HEK293 (cell line): Measurements from ENCODE around the gene SERF2.

Experiments used
- CTCF ChIA-PET: fragments of 350-600 bp; formaldehyde crosslinking; extraction: SDS; loops from one replicate; lab custom pipeline; 2021; ENCODE audit warnings: antibody characterized with exemption; lab: Yijun Ruan, JAX
- POLR2A ChIA-PET: fragments of 300-600 bp; formaldehyde crosslinking; extraction: SDS; loops from one replicate; lab custom pipeline; 2020; ENCODE audit warnings: antibody characterized with exemption, inconsistent platforms; lab: Yijun Ruan, JAX
- H3K27ac ChIP-seq: fragments of 200-500 bp; sonication (Bioruptor generic); 2 replicates; pipeline ENCODE4 v1.5.1; 2014; ENCODE audit warnings: low read depth, low read length, control low read depth, inconsistent platforms; ENCODE audit errors: extremely low read depth
- H3K36me3 ChIP-seq, 2 experiments: fragments of 200-500 bp in 1 of 2; sonication (Bioruptor generic) in 1 of 2; 1 replicate in 1 of 2; 2 replicates in 1 of 2; pipeline ENCODE4 v1.5.1; 2014 to 2017; ENCODE audit warnings: inconsistent platforms in 2 of 2, low read length in 2 of 2; ENCODE audit not compliant: control insufficient read depth in 2 of 2, insufficient read depth in 1 of 2
- H3K4me1 ChIP-seq: fragments of 200-500 bp; sonication (Bioruptor generic); 2 replicates; pipeline ENCODE4 v1.5.1; 2014; ENCODE audit warnings: mild to moderate bottlenecking, low read length, inconsistent platforms; ENCODE audit not compliant: control insufficient read depth, insufficient read depth
- H3K4me3 ChIP-seq: 2 replicates; pipeline ENCODE4 v1.5.1; 2011; ENCODE audit warnings: low read depth, mild to moderate bottlenecking, control low read depth, low read length, moderate library complexity
- H3K9me3 ChIP-seq: fragments of 200-500 bp; sonication (Bioruptor generic); 2 replicates; pipeline ENCODE4 v1.5.1; 2014; ENCODE audit warnings: low read depth, low read length, inconsistent platforms; ENCODE audit not compliant: control insufficient read depth, insufficient read depth
- HOXA7 ChIP-seq: sonication (generic); formaldehyde crosslinking; IDR thresholded peaks from 2 replicates; pipeline ENCODE4 v1.8.1; 2022; ENCODE audit warnings: missing genetic modification reagents, borderline replicate concordance
- MZF1 ChIP-seq: fragments of 450-650 bp; formaldehyde crosslinking; IDR thresholded peaks from 2 replicates; pipeline ENCODE4 v1.5.1; 2017; ENCODE audit warnings: missing biosample characterization, missing genetic modification characterization, borderline replicate concordance
- OSR2 ChIP-seq: fragments of 450-650 bp; formaldehyde crosslinking; IDR thresholded peaks from 2 replicates; pipeline ENCODE4 v1.5.1; 2016; ENCODE audit warnings: missing biosample characterization, missing genetic modification characterization
- PBX3 ChIP-seq: sonication (generic); formaldehyde crosslinking; IDR thresholded peaks from 2 replicates; pipeline ENCODE4 v1.8.1; 2022; ENCODE audit warnings: mild to moderate bottlenecking, moderate library complexity, missing genetic modification reagents
- SETDB1 ChIP-seq: IDR thresholded peaks from one replicate; pipeline ENCODE4 v1.6.1; 2017; ENCODE audit warnings: mild to moderate bottlenecking, low read length, moderate library complexity, mixed read lengths; ENCODE audit not compliant: insufficient read length
- TSHZ1 ChIP-seq: fragments of 450-650 bp; formaldehyde crosslinking; IDR thresholded peaks from 2 replicates; pipeline ENCODE4 v1.5.1; 2016; ENCODE audit warnings: missing biosample characterization, missing genetic modification characterization, borderline replicate concordance
- ZBTB1 ChIP-seq: fragments of 450-650 bp; formaldehyde crosslinking; IDR thresholded peaks from 2 replicates; pipeline ENCODE4 v1.5.1; 2016; ENCODE audit warnings: missing biosample characterization, missing genetic modification characterization
- ZBTB26 ChIP-seq: fragments of 450-650 bp; formaldehyde crosslinking; optimal IDR thresholded peaks from 2 replicates; pipeline ENCODE3; 2016; ENCODE audit warnings: missing biosample characterization, mild to moderate bottlenecking, missing genetic modification characterization
- ZFP3 ChIP-seq: fragments of 450-650 bp; formaldehyde crosslinking; IDR thresholded peaks from 2 replicates; pipeline ENCODE4 v1.5.1; 2016; ENCODE audit warnings: low read depth, missing biosample characterization, missing genetic modification characterization
- ZNF138 ChIP-seq: fragments of 450-650 bp; formaldehyde crosslinking; IDR thresholded peaks from 2 replicates; pipeline ENCODE4 v1.5.1; 2016; ENCODE audit warnings: missing biosample characterization, missing genetic modification characterization, borderline replicate concordance
- ZNF146 ChIP-seq: fragments of 450-650 bp; formaldehyde crosslinking; IDR thresholded peaks from 2 replicates; pipeline ENCODE4 v1.5.1; 2016; ENCODE audit warnings: missing biosample characterization, missing genetic modification characterization
- ZNF155 ChIP-seq: fragments of 450-650 bp; formaldehyde crosslinking; IDR thresholded peaks from 2 replicates; pipeline ENCODE4 v1.5.1; 2016; ENCODE audit warnings: missing biosample characterization, missing genetic modification characterization
- ZNF169 ChIP-seq: fragments of 450-650 bp; formaldehyde crosslinking; IDR thresholded peaks from 2 replicates; pipeline ENCODE4 v1.5.1; 2016; ENCODE audit warnings: missing biosample characterization, missing genetic modification characterization
- ZNF175 ChIP-seq: fragments of 450-650 bp; formaldehyde crosslinking; IDR thresholded peaks from 2 replicates; pipeline ENCODE4 v1.5.1; 2016; ENCODE audit warnings: missing biosample characterization, missing genetic modification characterization
- ZNF2 ChIP-seq: fragments of 450-650 bp; formaldehyde crosslinking; IDR thresholded peaks from 2 replicates; pipeline ENCODE4 v1.5.1; 2016; ENCODE audit warnings: missing biosample characterization, missing genetic modification characterization
- ZNF426 ChIP-seq: fragments of 450-650 bp; formaldehyde crosslinking; IDR thresholded peaks from 2 replicates; pipeline ENCODE4 v1.5.1; 2017; ENCODE audit warnings: missing biosample characterization, missing genetic modification characterization, mild to moderate bottlenecking, inconsistent platforms, moderate library complexity
- ZNF510 ChIP-seq: fragments of 450-650 bp; formaldehyde crosslinking; IDR thresholded peaks from 2 replicates; pipeline ENCODE4 v1.5.1; 2018; ENCODE audit warnings: mild to moderate bottlenecking, missing genetic modification characterization, missing biosample characterization; ENCODE audit not compliant: insufficient replicate concordance
- ZNF548 ChIP-seq: fragments of 450-650 bp; formaldehyde crosslinking; IDR thresholded peaks from 2 replicates; pipeline ENCODE4 v1.5.1; 2016; ENCODE audit warnings: missing biosample characterization, missing genetic modification characterization
- ZNF555 ChIP-seq: fragments of 450-650 bp; formaldehyde crosslinking; conservative IDR thresholded peaks from 2 replicates; pipeline ENCODE4 v1.5.1; 2017; ENCODE audit warnings: missing biosample characterization, mild to moderate bottlenecking, missing genetic modification characterization, inconsistent platforms
- ZNF561 ChIP-seq: fragments of 450-650 bp; IDR thresholded peaks from 2 replicates; pipeline ENCODE4 v1.5.1; 2018; ENCODE audit warnings: missing biosample characterization, missing genetic modification characterization, borderline replicate concordance
- ZNF639 ChIP-seq: fragments of 450-650 bp; formaldehyde crosslinking; IDR thresholded peaks from 2 replicates; pipeline ENCODE4 v1.5.1; 2016; ENCODE audit warnings: missing biosample characterization, missing genetic modification characterization
- ZNF664 ChIP-seq: fragments of 450-650 bp; formaldehyde crosslinking; IDR thresholded peaks from 2 replicates; pipeline ENCODE4 v1.5.1; 2016; ENCODE audit warnings: missing biosample characterization, missing genetic modification characterization
- ZNF704 ChIP-seq: fragments of 450-650 bp; formaldehyde crosslinking; IDR thresholded peaks from 2 replicates; pipeline ENCODE4 v1.5.1; 2016; ENCODE audit warnings: missing biosample characterization, missing genetic modification characterization
- ZNF768 ChIP-seq: fragments of 450-650 bp; formaldehyde crosslinking; IDR thresholded peaks from 2 replicates; pipeline ENCODE4 v1.5.1; 2018; ENCODE audit warnings: missing biosample characterization, mild to moderate bottlenecking, missing genetic modification characterization
- ZNF791 ChIP-seq: fragments of 450-650 bp; formaldehyde crosslinking; IDR thresholded peaks from 2 replicates; pipeline ENCODE4 v1.5.1; 2016; ENCODE audit warnings: missing biosample characterization, missing genetic modification characterization
- ZNF830 ChIP-seq: fragments of 450-650 bp; IDR thresholded peaks from 2 replicates; pipeline ENCODE4 v1.5.0; 2018; ENCODE audit warnings: missing biosample characterization, missing genetic modification characterization, low read depth, mild to moderate bottlenecking, moderate library complexity
- ZSCAN5A ChIP-seq: fragments of 450-650 bp; formaldehyde crosslinking; IDR thresholded peaks from 2 replicates; pipeline ENCODE4 v1.5.1; 2016; ENCODE audit warnings: missing biosample characterization, missing genetic modification characterization

The SERF2 gene

GRCh38 chr15:43791993-43792760 lies at the start of gene SERF2:
Gene SERF2, plus strand, starts transcription at chr15:43792320. Its CDS starts 57 bp downstream, at chr15:43792377.
- Histone ChIP-seq H3K36me3 (peaks cover 0 to 43% of the 10 kb centered on the region in 2 experiments; a peak in 1 of 3 replicates), H3K27ac (peak within 1 kb of the TSS; percentile 60; the same call in 1 of the 2 replicates), H3K4me1 (no peaks in the 10 kb centered on the region), H3K9me3 (no peaks in the 10 kb centered on the region), H3K4me3 (peak within 1 kb of the TSS; percentile 97)
- POLR2A ChIA-PET, result interaction anchor here (0.7 to 2.0 kb wide), 2 partner anchors 15 to 33 kb away, joined by 3 to 12 read pairs; partner anchors contain the start of gene MFAP1
- CTCF ChIA-PET, result interaction anchor here (0.5 to 1.4 kb wide), 3 partner anchors 15 to 486 kb away, joined by 3 to 4 read pairs (median 4); partner anchors contain the start of gene ELL3
- TF ChIP-seq SETDB1 (no peak), ZSCAN5A (tag by site-specific recombination) (0 out of 2 replicates have a peak, but pooled peaks have one; percentile 18), ZNF2 (peak; percentile 30; the same call in 1 of the 2 replicates), TSHZ1 (no peak), ZNF510 (tag by site-specific recombination) (no peak), ZNF704 (tag by site-specific recombination) (no peak), ZNF155 (tag by site-specific recombination) (no peak), ZNF426 (tag by site-specific recombination) (no peak), ZNF768 (no peak), ZNF175 (tag by site-specific recombination) (no peak), MZF1 (no peak), ZNF639 (tag by site-specific recombination) (no peak), HOXA7 (CRISPR knock-in tag) (no peak), OSR2 (tag by site-specific recombination) (no peak), ZNF548 (tag by site-specific recombination) (no peak), ZBTB1 (tag by site-specific recombination) (no peak), ZNF561 (tag by site-specific recombination) (no peak), ZNF664 (no peak), ZNF169 (no peak), ZBTB26 (tag by site-specific recombination) (peak; percentile 90), ZNF555 (tag by site-specific recombination) (no peak), ZNF146 (tag by site-specific recombination) (no peak), PBX3 (CRISPR knock-in tag) (no peak), ZNF138 (tag by site-specific recombination) (no peak), ZNF791 (tag by site-specific recombination) (no peak), ZFP3 (no peak), ZNF830 (tag by site-specific recombination) (no peak)
